HG03460 (cell line): Measurements from ENCODE around the gene NTF4.
"Not testable (repeated sequence)": the region's sequence is repeated elsewhere in the genome, so short reads cannot be mapped to it uniquely, and the experiment has no call there.

Experiments
- ATAC-seq: cut with Tn5 transposase; IDR thresholded peaks from one replicate; pipeline ENCODE4 v1.9.1; 2021; ENCODE audit not compliant: unreplicated experiment

The NTF4 gene

GRCh38 chr19:49057636-49058234 lies 6.9 kb downstream of the NTF4 start, which contains the start of gene CGB7:
TSS of gene CGB7 (minus strand) at chr19:49057749. CDS start at chr19:49055375, 2,374 bp downstream.
- no peak for ATAC-seq

GRCh38 chr19:49056902-49057596 lies 7.6 kb downstream of the NTF4 start:
- ATAC-seq = not testable (repeated sequence)

GRCh38 chr19:49056101-49056901 lies 8.3 kb downstream of the NTF4 start:
- ATAC-seq = no peak

GRCh38 chr19:49050376-49051033 lies 14.1 kb downstream of the NTF4 start:
- ATAC-seq = not testable (repeated sequence)

GRCh38 chr19:49049834-49050233 lies 14.8 kb downstream of the NTF4 start:
- not testable (repeated sequence) for ATAC-seq

GRCh38 chr19:49049011-49049410 lies 15.6 kb downstream of the NTF4 start, which contains the start of gene CGB8:
TSS of gene CGB8 (minus strand) at chr19:49049111. CDS start at chr19:49048739, 372 bp downstream.
- ATAC-seq = not testable (repeated sequence)

GRCh38 chr19:49043548-49043947 lies 21.1 kb downstream of the NTF4 start, which contains the start of gene CGB5:
TSS of gene CGB5 (plus strand) at chr19:49043848. CDS start at chr19:49044210, 362 bp downstream.
- ATAC-seq = not testable (repeated sequence)

- not testable (repeated sequence) for ATAC-seq
These were observed 22.0 kb downstream of the NTF4 start for GRCh38 chr19:49042666-49043065.

- no peak for ATAC-seq
These were observed 22.4 kb downstream of the NTF4 start for GRCh38 chr19:49042177-49042576.

- not testable (repeated sequence) for ATAC-seq
These were observed 24.9 kb downstream of the NTF4 start for GRCh38 chr19:49039736-49040135.

- ATAC-seq = not testable (repeated sequence)
These were observed 25.9 kb downstream of the NTF4 start for GRCh38 chr19:49038557-49039276.

- ATAC-seq = not testable (repeated sequence)
These were observed 26.5 kb downstream of the NTF4 start for GRCh38 chr19:49038111-49038510.

- not testable (repeated sequence) for ATAC-seq
These were observed 27.8 kb downstream of the NTF4 start, which contains the start of gene CGB1 for GRCh38 chr19:49036815-49037214. TSS of gene CGB1 (minus strand) at chr19:49036895. CDS start at chr19:49036711, 184 bp downstream.

- not testable (repeated sequence) for ATAC-seq
These were observed 32.8 kb downstream of the NTF4 start, which contains the start of gene CGB2 for GRCh38 chr19:49031642-49032301. TSS of gene CGB2 (plus strand) at chr19:49031890. CDS start at chr19:49032096, 206 bp downstream.

GRCh38 chr19:49030323-49030722 lies 34.3 kb downstream of the NTF4 start:
- not testable (repeated sequence) for ATAC-seq

GRCh38 chr19:49029749-49030148 lies 34.9 kb downstream of the NTF4 start:
- ATAC-seq = not testable (repeated sequence)

- ATAC-seq = not testable (repeated sequence)
These were observed 35.9 kb downstream of the NTF4 start for GRCh38 chr19:49028686-49029085.

- ATAC-seq = not testable (repeated sequence)
These were observed 39.0 kb downstream of the NTF4 start for GRCh38 chr19:49025599-49025998.

GRCh38 chr19:49025088-49025487 lies 39.5 kb downstream of the NTF4 start:
- not testable (repeated sequence) for ATAC-seq
